Measurements from ENCODE around the gene LDLRAD4.

GRCh38 chr18:13610555-13611141, 392.1 kb downstream of the LDLRAD4 start:
- TF ChIP-seq CTCF (IDR thresholded peaks at IDR 0.05) (no peak), POLR2AphosphoS5 (IDR thresholded peaks at IDR 0.05; ENCODE audit: low read depth, low read length) (no peak), EP300 (IDR thresholded peaks at IDR 0.05; ENCODE audit: borderline replicate concordance in 1 of 2, low read depth in 1 of 2, low read length in 1 of 2) (no peak)

All from SK-N-SH (cell line).